Esophagus squamous epithelium (tissue), 5 donors: ENCODE results near the gene SLC41A2. TPM values are rescaled to one million over a fixed set of nuclear protein-coding genes. Genes with fewer than 3 reads are reported as not detected.
"Not testable (repeated sequence)": the region's sequence is repeated elsewhere in the genome, so short reads cannot be mapped to it uniquely, and the experiment has no call there.

Experiments used
- DNase-seq: peaks from one replicate; lab custom pipeline; 2025; lab: John Stamatoyannopoulos, UW
- H3K27ac ChIP-seq, 4 donors: fragments of 200-600 bp; sonication (generic); one replicate each; pipeline ENCODE4 v1.5.1; 2016 to 2019; ENCODE audit warnings: mild to moderate bottlenecking in 1 of 4
- H3K27me3 ChIP-seq, 4 donors: fragments of 200-600 bp; sonication (generic); 1 replicate in 3 of 4; 2 replicates in 1 of 4; pipeline versions ENCODE4 v1.5.1 to v1.6.0; 2017 to 2021; ENCODE audit warnings: antibody characterized with exemption in 1 of 4
- H3K36me3 ChIP-seq, 3 donors: fragments of 200-600 bp; sonication (generic); one replicate each; pipeline ENCODE4 v1.5.1; 2016 to 2019
- H3K4me1 ChIP-seq, 3 donors: fragments of 200-600 bp; sonication (generic); one replicate each; pipeline ENCODE4 v1.5.1; 2017 to 2019
- H3K4me3 ChIP-seq, 4 donors: fragments of 200-600 bp; sonication (generic); 1 replicate in 3 of 4; 2 replicates in 1 of 4; pipeline ENCODE4 v1.5.1; 2016 to 2019; ENCODE audit warnings: mild to moderate bottlenecking in 2 of 4, moderate library complexity in 1 of 4
- H3K9me3 ChIP-seq, 3 donors: fragments of 200-600 bp; sonication (generic); one replicate each; pipeline ENCODE4 v1.5.1; 2016 to 2019
- CTCF ChIP-seq, 6 experiments: fragments of 450-650 bp in 4 of 6; fragments of 200-600 bp in 2 of 6; sonication (generic) in 2 of 6; IDR thresholded peaks; one replicate each; pipeline ENCODE4 v1.5.1; 2016 to 2019; ENCODE audit warnings: antibody characterized with exemption in 6 of 6, mild to moderate bottlenecking in 4 of 6, moderate library complexity in 4 of 6
- POLR2A ChIP-seq, 4 donors: fragments of 450-650 bp; IDR thresholded peaks; one replicate each; pipeline ENCODE4 v1.6.1; 2017; ENCODE audit warnings: antibody characterized with exemption in 4 of 4, mild to moderate bottlenecking in 4 of 4, moderate library complexity in 3 of 4
- WGBS, 2 donors: methylation state at CpG; one replicate each; pipeline ENCODE4 v1.1.5; 2018; 5-methylcytosine and 5-hydroxymethylcytosine counted together
- intact Hi-C: fragments of 100-400 bp; cut with DNase I; formaldehyde crosslinking; loops from one replicate; pipeline ENCODE4 v1.15.0; 2022
- total RNA-seq, 4 donors: library from RNA; depleted of rRNA; stranded (reverse); fragments of >200 nt; gene quantifications; one replicate each; pipeline ENCODE4 v1.1.0, GENCODE V29; 2016
- donor health status: DM: yes; HTN: yes; CAD: no.

The SLC41A2 gene
- total RNA-seq, 4 donors from 2014 or later: 0.61 to 7.2 (median 3.6) TPM

- intact Hi-C loops: no loop called here
- DNase-seq: no peak
- no peaks in the 10 kb centered on the region for H3K36me3 ChIP-seq
- H3K27ac ChIP-seq: no peak overlapping the region
- H3K9me3 ChIP-seq: no peaks in the 10 kb centered on the region
- H3K4me3 ChIP-seq: no peak overlapping the region
- no peaks in the 10 kb centered on the region for H3K4me1 ChIP-seq
- 74 to 82% methylated on average over 5 of the region's 5 CpGs for WGBS, 2 donors
- TF ChIP-seq CTCF (IDR thresholded peaks at IDR 0.05) (no peak), POLR2A (IDR thresholded peaks at IDR 0.05) (no peak)
- H3K27me3 ChIP-seq: peaks cover 0 to 4% (median 0%) of the 10 kb centered on the region in 4 donors
These were observed 6.2 kb downstream of the SLC41A2 start for GRCh38 chr12:104951759-104952509.

- H3K4me3 ChIP-seq, H3K36me3 ChIP-seq, H3K27me3 ChIP-seq, H3K4me1 ChIP-seq, intact Hi-C loops, H3K9me3 ChIP-seq, DNase-seq, H3K27ac ChIP-seq: not testable (repeated sequence)
- 69 to 83% methylated on average over 3 to 4 of the region's 4 CpGs for WGBS, 2 donors
These were observed 9.4 kb downstream of the SLC41A2 start for GRCh38 chr12:104948716-104949115.

GRCh38 chr12:104944252-104944651, 13.8 kb downstream of the SLC41A2 start:
- no peak for DNase-seq
- 85 to 92% methylated on average over 3 of the region's 3 CpGs for WGBS, 2 donors
- H3K27ac ChIP-seq: no peak overlapping the region
- peaks cover 0 to 10% (median 0%) of the 10 kb centered on the region in 3 donors for H3K9me3 ChIP-seq
- H3K36me3 ChIP-seq: no peaks in the 10 kb centered on the region
- no peaks in the 10 kb centered on the region for H3K27me3 ChIP-seq
- TF ChIP-seq POLR2A (IDR thresholded peaks at IDR 0.05) (no peak), CTCF (IDR thresholded peaks at IDR 0.05) (no peak)
- no peak overlapping the region for H3K4me3 ChIP-seq
- no peaks in the 10 kb centered on the region for H3K4me1 ChIP-seq
- intact Hi-C loops: no loop called here

GRCh38 chr12:104943401-104943800, 14.7 kb downstream of the SLC41A2 start:
- H3K4me3 ChIP-seq, intact Hi-C loops, H3K4me1 ChIP-seq, DNase-seq, H3K27me3 ChIP-seq, H3K9me3 ChIP-seq, H3K36me3 ChIP-seq, H3K27ac ChIP-seq: not testable (repeated sequence)
- 82 to 92% methylated on average over 5 to 7 of the region's 8 CpGs for WGBS, 2 donors

- TF ChIP-seq POLR2A (IDR thresholded peaks at IDR 0.05) (no peak), CTCF (IDR thresholded peaks at IDR 0.05) (no peak)
- intact Hi-C loops: no loop called here
- peaks cover 0 to 10% (median 0%) of the 10 kb centered on the region in 3 donors for H3K9me3 ChIP-seq
- no peak for DNase-seq
- H3K27me3 ChIP-seq: no peaks in the 10 kb centered on the region
- H3K36me3 ChIP-seq: no peaks in the 10 kb centered on the region
- H3K27ac ChIP-seq: no peak overlapping the region
- H3K4me1 ChIP-seq: no peaks in the 10 kb centered on the region
- H3K4me3 ChIP-seq: no peak overlapping the region
- WGBS, 2 donors: 82 to 91% methylated on average over 4 of the region's 4 CpGs
These were observed 16.0 kb downstream of the SLC41A2 start for GRCh38 chr12:104942075-104942474.

- Histone ChIP-seq H3K4me1 (no peaks in the 10 kb centered on the region), H3K36me3 (no peaks in the 10 kb centered on the region), H3K27me3 (no peaks in the 10 kb centered on the region), H3K4me3 (no peak overlapping the region), H3K27ac (no peak overlapping the region), H3K9me3 (peaks cover 0 to 10% (median 0%) of the 10 kb centered on the region in 3 donors)
- WGBS, 2 donors: 78 to 84% methylated on average over 3 of the region's 3 CpGs
- DNase-seq: no peak
- intact Hi-C loops: no loop called here
- no peak for TF ChIP-seq POLR2A (IDR thresholded peaks at IDR 0.05)
- TF ChIP-seq CTCF (IDR thresholded peaks at IDR 0.05): no peak
These were observed 16.6 kb downstream of the SLC41A2 start for GRCh38 chr12:104941454-104941853.
